SJCRH30 (cell line): ENCODE measurements around the gene TOX2. TPM values are rescaled to one million over a fixed set of nuclear protein-coding genes. Genes with fewer than 3 reads are reported as not detected.

Source experiments
- DNase-seq, 2 experiments: peaks; one replicate each; pipeline ENCODE4 v3.0.0-alpha.2; 2015 to 2020
- H3K27ac ChIP-seq: fragments of 250-450 bp; sonication (Bioruptor Pico); 2 replicates; pipeline ENCODE4 v1.5.1; 2020; ENCODE audit warnings: mild to moderate bottlenecking, moderate library complexity
- H3K27me3 ChIP-seq: fragments of 250-450 bp; sonication (Bioruptor Pico); 2 replicates; pipeline ENCODE4 v1.5.1; 2020; ENCODE audit warnings: mild to moderate bottlenecking, moderate library complexity
- H3K36me3 ChIP-seq: fragments of 250-450 bp; sonication (Bioruptor Pico); 2 replicates; pipeline ENCODE4 v1.5.1; 2020; ENCODE audit warnings: mild to moderate bottlenecking, moderate library complexity
- H3K4me1 ChIP-seq: fragments of 250-450 bp; sonication (Bioruptor Pico); 2 replicates; pipeline ENCODE4 v1.5.1; 2020; ENCODE audit warnings: mild to moderate bottlenecking, moderate library complexity
- H3K4me3 ChIP-seq: fragments of 250-450 bp; sonication (Bioruptor Pico); 2 replicates; pipeline ENCODE4 v1.5.1; 2020; ENCODE audit warnings: mild to moderate bottlenecking, moderate library complexity
- H3K9me3 ChIP-seq: fragments of 250-450 bp; sonication (Bioruptor Pico); replicated peaks from 2 replicates; pipeline ENCODE4 v1.5.1; 2020; ENCODE audit warnings: mild to moderate bottlenecking, moderate library complexity
- total RNA-seq: library from RNA; depleted of rRNA; stranded (reverse); fragments of >200 nt; shearing (Covaris generic); gene quantifications from 2 replicates; pipeline ENCODE4 v1.2.3, GENCODE V29; 2014

The TOX2 gene
- total RNA-seq, 1 experiment from 2014 or later: 10.1 TPM

- H3K9me3 ChIP-seq: no peaks in the 10 kb centered on the region
- DNase-seq: no peak
- no peak overlapping the region for H3K4me3 ChIP-seq
- no peaks in the 10 kb centered on the region for H3K27me3 ChIP-seq
- H3K36me3 ChIP-seq: no peaks in the 10 kb centered on the region
- H3K27ac ChIP-seq: no peak overlapping the region
- H3K4me1 ChIP-seq: peaks cover 28% of the 10 kb centered on the region
These were observed 39.4 kb downstream of the TOX2 start for GRCh38 chr20:43953919-43954592.

DNA sequence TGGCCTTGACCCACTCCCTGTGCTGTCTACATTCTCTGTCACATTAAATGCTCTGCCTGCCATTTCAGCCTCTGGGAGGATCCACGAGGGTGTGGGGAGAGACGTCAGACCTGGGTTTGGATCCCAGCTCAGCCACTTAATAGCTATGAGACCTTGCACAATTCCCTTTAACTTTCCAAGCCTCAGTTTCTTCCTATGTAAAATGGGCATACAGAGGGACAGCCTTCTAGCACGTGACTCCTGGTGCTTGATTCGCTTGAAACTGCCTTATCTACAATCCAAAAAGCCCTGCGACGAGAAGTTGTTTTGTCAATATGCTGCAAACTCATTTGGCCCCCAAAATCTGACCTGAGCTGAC, 40.0 kb downstream of the TOX2 start:
- H3K27me3 ChIP-seq: no peaks in the 10 kb centered on the region
- H3K4me1 ChIP-seq: peaks cover 25% of the 10 kb centered on the region
- no peak overlapping the region; the same call in 1 of the 2 replicates for H3K27ac ChIP-seq
- no peaks in the 10 kb centered on the region for H3K9me3 ChIP-seq
- H3K4me3 ChIP-seq: no peak overlapping the region
- no peaks in the 10 kb centered on the region for H3K36me3 ChIP-seq
- DNase-seq: no peak

- Histone ChIP-seq H3K36me3 (no peaks in the 10 kb centered on the region), H3K9me3 (no peaks in the 10 kb centered on the region), H3K4me1 (peaks cover 22% of the 10 kb centered on the region), H3K4me3 (no peak overlapping the region), H3K27me3 (no peaks in the 10 kb centered on the region), H3K27ac (peak overlapping the region; percentile 34)
- DNase-seq: peak; percentile 47 to 59
These were observed 40.6 kb downstream of the TOX2 start for GRCh38 chr20:43955062-43955749.

DNA sequence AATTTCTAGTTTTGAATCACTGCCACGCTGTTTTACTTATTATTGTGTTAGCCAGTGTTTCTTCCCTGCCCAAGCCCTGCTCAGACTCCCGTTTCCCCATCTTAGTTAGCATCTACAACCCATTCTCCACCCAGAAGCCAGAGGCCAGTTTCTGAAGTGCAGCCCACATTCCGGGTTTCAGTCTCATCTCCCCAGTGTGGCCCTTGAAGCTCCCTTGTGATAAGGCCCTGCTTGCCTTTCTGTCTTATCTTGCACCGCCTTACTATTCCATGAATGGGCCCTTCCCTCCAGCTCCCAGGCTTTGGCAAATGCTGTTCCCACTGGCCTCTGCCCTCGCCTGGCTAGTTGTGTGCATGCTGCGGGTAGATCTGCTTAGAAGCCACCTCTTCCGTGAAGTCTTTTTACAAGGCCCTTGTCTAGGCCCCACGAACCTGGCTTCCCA, 41.1 kb downstream of the TOX2 start:
- Histone ChIP-seq H3K9me3 (no peaks in the 10 kb centered on the region), H3K27me3 (no peaks in the 10 kb centered on the region), H3K4me1 (peaks cover 18% of the 10 kb centered on the region), H3K4me3 (no peak overlapping the region), H3K36me3 (no peaks in the 10 kb centered on the region), H3K27ac (peak overlapping the region; percentile 34; the same call in 1 of the 2 replicates)
- no peak for DNase-seq

DNA sequence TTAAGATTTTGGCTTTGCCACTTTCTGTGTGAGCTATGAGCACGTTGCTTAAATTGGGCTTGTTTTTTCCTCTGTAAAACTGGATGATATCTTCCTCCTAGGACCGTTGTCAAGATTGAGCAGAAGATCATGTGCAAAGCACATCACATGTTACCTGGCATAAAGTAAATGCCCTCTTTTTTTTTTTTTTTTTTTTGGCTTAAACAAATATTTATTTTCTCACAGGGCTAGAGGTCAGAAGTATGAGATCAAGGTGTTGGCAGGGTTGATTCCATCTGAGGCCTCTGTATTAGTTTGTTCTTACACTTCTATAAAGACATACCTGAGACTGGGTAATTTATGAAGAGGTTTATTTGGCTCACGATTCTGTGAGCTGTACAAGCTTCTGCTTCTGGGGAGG, 42.7 kb downstream of the TOX2 start:
- H3K9me3 ChIP-seq: no peaks in the 10 kb centered on the region
- H3K27me3 ChIP-seq: no peaks in the 10 kb centered on the region
- no peak overlapping the region for H3K27ac ChIP-seq
- H3K4me1 ChIP-seq: peaks cover 18% of the 10 kb centered on the region
- H3K36me3 ChIP-seq: no peaks in the 10 kb centered on the region
- H3K4me3 ChIP-seq: no peak overlapping the region
- no peak for DNase-seq

- H3K27ac ChIP-seq: no peak overlapping the region
- H3K4me1 ChIP-seq: peaks cover 18% of the 10 kb centered on the region
- no peak for DNase-seq
- H3K36me3 ChIP-seq: no peaks in the 10 kb centered on the region
- no peaks in the 10 kb centered on the region for H3K27me3 ChIP-seq
- H3K4me3 ChIP-seq: no peak overlapping the region
- no peaks in the 10 kb centered on the region for H3K9me3 ChIP-seq
These were observed 44.0 kb downstream of the TOX2 start for GRCh38 chr20:43958626-43959025.

GRCh38 chr20:43959079-43959919, 44.6 kb downstream of the TOX2 start:
- Histone ChIP-seq H3K27me3 (no peaks in the 10 kb centered on the region), H3K9me3 (no peaks in the 10 kb centered on the region), H3K4me3 (no peak overlapping the region), H3K36me3 (no peaks in the 10 kb centered on the region), H3K4me1 (peaks cover 15% of the 10 kb centered on the region), H3K27ac (no peak overlapping the region)
- no peak for DNase-seq

- peaks cover 18% of the 10 kb centered on the region for H3K4me1 ChIP-seq
- no peak overlapping the region for H3K27ac ChIP-seq
- no peaks in the 10 kb centered on the region for H3K27me3 ChIP-seq
- no peaks in the 10 kb centered on the region for H3K9me3 ChIP-seq
- no peak overlapping the region for H3K4me3 ChIP-seq
- no peaks in the 10 kb centered on the region for H3K36me3 ChIP-seq
- no peak for DNase-seq
These were observed 45.2 kb downstream of the TOX2 start for GRCh38 chr20:43959920-43960227.

DNA sequence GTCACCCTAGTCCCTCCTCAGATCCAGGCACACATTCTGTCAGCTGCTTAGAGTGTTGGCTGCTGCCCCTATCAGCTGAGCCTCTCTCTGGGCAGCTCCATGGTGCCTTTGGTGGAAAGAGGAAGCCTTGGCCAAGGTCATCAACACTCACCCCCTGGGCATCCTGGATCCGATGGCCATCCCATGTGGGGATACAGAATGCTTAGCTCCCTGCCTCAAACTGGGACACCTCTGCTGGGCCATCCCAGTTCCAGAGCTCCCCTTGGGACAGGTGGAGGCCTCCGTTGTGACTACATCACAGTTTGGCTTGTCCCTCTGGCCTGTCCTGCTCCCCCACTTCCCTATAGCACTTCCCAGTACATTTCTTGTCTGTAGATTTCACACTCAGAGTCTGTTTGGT, 45.6 kb downstream of the TOX2 start:
- Histone ChIP-seq H3K4me1 (peaks cover 18% of the 10 kb centered on the region), H3K36me3 (no peaks in the 10 kb centered on the region), H3K4me3 (no peak overlapping the region), H3K27me3 (no peaks in the 10 kb centered on the region), H3K27ac (no peak overlapping the region), H3K9me3 (no peaks in the 10 kb centered on the region)
- no peak for DNase-seq

- no peak overlapping the region for H3K4me3 ChIP-seq
- peaks cover 12% of the 10 kb centered on the region for H3K4me1 ChIP-seq
- no peaks in the 10 kb centered on the region for H3K27me3 ChIP-seq
- no peak for DNase-seq
- no peaks in the 10 kb centered on the region for H3K36me3 ChIP-seq
- H3K9me3 ChIP-seq: no peaks in the 10 kb centered on the region
- H3K27ac ChIP-seq: no peak overlapping the region
These were observed 46.5 kb downstream of the TOX2 start for GRCh38 chr20:43961116-43961515.

- H3K27me3 ChIP-seq: no peaks in the 10 kb centered on the region
- H3K4me1 ChIP-seq: peaks cover 12% of the 10 kb centered on the region
- no peaks in the 10 kb centered on the region for H3K36me3 ChIP-seq
- no peak overlapping the region for H3K27ac ChIP-seq
- no peak overlapping the region for H3K4me3 ChIP-seq
- H3K9me3 ChIP-seq: no peaks in the 10 kb centered on the region
- DNase-seq: no peak
These were observed 47.2 kb downstream of the TOX2 start for GRCh38 chr20:43961541-43962471.

GRCh38 chr20:43962530-43962929, 47.9 kb downstream of the TOX2 start:
- no peak overlapping the region for H3K27ac ChIP-seq

GRCh38 chr20:43963233-43963632, 48.6 kb downstream of the TOX2 start:
- H3K4me1 ChIP-seq: peaks cover 12% of the 10 kb centered on the region
- no peaks in the 10 kb centered on the region for H3K36me3 ChIP-seq
- H3K27me3 ChIP-seq: no peaks in the 10 kb centered on the region
- H3K9me3 ChIP-seq: no peaks in the 10 kb centered on the region
- no peak for DNase-seq
- no peak overlapping the region for H3K4me3 ChIP-seq
- no peak overlapping the region for H3K27ac ChIP-seq

More at GRCh38 chr20:43962530-43962929, 47.9 kb downstream of the TOX2 start:
- no peak overlapping the region for H3K4me3 ChIP-seq
- DNase-seq: no peak
- no peaks in the 10 kb centered on the region for H3K9me3 ChIP-seq
- no peaks in the 10 kb centered on the region for H3K36me3 ChIP-seq
- no peaks in the 10 kb centered on the region for H3K27me3 ChIP-seq
- H3K4me1 ChIP-seq: peaks cover 12% of the 10 kb centered on the region
